Hepatocyte (in vitro differentiated cells): ENCODE results near the gene RGCC. TPM values are rescaled to one million over a fixed set of nuclear protein-coding genes. Genes with fewer than 3 reads are reported as not detected.

Experiments used
- DNase-seq: peaks from one replicate; pipeline ENCODE4 v3.0.0-alpha.2; 2016; ENCODE audit warnings: low spot score
- H2AFZ ChIP-seq: fragments of 200-600 bp; sonication (generic); 2 replicates; pipeline ENCODE4 v1.6.0; 2016; ENCODE audit warnings: antibody characterized with exemption, mild to moderate bottlenecking
- H3K27ac ChIP-seq: fragments of 200-600 bp; sonication (generic); 2 replicates; pipeline ENCODE4 v1.5.1; 2016; ENCODE audit warnings: mild to moderate bottlenecking
- H3K27me3 ChIP-seq: fragments of 200-600 bp; sonication (generic); 2 replicates; pipeline ENCODE4 v1.6.1; 2016
- H3K36me3 ChIP-seq: fragments of 200-600 bp; sonication (generic); replicated peaks from 2 replicates; pipeline ENCODE4 v1.5.1; 2016; ENCODE audit warnings: low read depth; ENCODE audit not compliant: insufficient read depth
- H3K4me1 ChIP-seq: fragments of 200-600 bp; sonication (generic); 2 replicates; pipeline ENCODE4 v1.5.1; 2016; ENCODE audit warnings: mild to moderate bottlenecking, moderate library complexity; ENCODE audit not compliant: insufficient read depth
- H3K4me2 ChIP-seq: fragments of 200-600 bp; sonication (generic); 2 replicates; pipeline ENCODE4 v1.6.0; 2016
- H3K4me3 ChIP-seq: fragments of 200-600 bp; sonication (generic); 2 replicates; pipeline ENCODE4 v1.5.1; 2016; ENCODE audit warnings: mild to moderate bottlenecking
- H3K79me2 ChIP-seq: fragments of 200-600 bp; sonication (generic); 2 replicates; pipeline ENCODE4 v1.6.0; 2017; ENCODE audit warnings: mild to moderate bottlenecking
- H3K9me2 ChIP-seq: fragments of 200-600 bp; sonication (generic); replicated peaks from 2 replicates; pipeline ENCODE4 v1.6.0; 2017; ENCODE audit warnings: mild to moderate bottlenecking; ENCODE audit not compliant: insufficient read depth
- H3K9me3 ChIP-seq: fragments of 200-600 bp; sonication (generic); 2 replicates; pipeline ENCODE4 v1.5.1; 2016; ENCODE audit warnings: low read depth, mild to moderate bottlenecking
- H4K20me1 ChIP-seq: fragments of 200-600 bp; sonication (generic); 2 replicates; pipeline ENCODE4 v1.6.0; 2016; ENCODE audit warnings: mild to moderate bottlenecking; ENCODE audit not compliant: insufficient read depth, poor library complexity, severe bottlenecking
- EZH2 ChIP-seq: fragments of 200-600 bp; sonication (generic); IDR thresholded peaks from 2 replicates; pipeline ENCODE4 v1.6.1; 2016; ENCODE audit warnings: antibody characterized with exemption, mild to moderate bottlenecking, borderline replicate concordance
- EZH2phosphoT487 ChIP-seq: fragments of 200-600 bp; sonication (generic); IDR thresholded peaks from one replicate; pipeline ENCODE4 v1.6.1; 2018; ENCODE audit warnings: antibody characterized with exemption, mild to moderate bottlenecking, low read depth, moderate library complexity; ENCODE audit not compliant: unreplicated experiment, severe bottlenecking
- WGBS: methylation state at CpG from one replicate; pipeline ENCODE4 v1.1.6; 2016; ENCODE audit warnings: low lambda C conversion rate; ENCODE audit errors: missing lambda C conversion rate; 5-methylcytosine and 5-hydroxymethylcytosine counted together
- polyA plus RNA-seq: library from polyadenylated mRNA; unstranded; fragments of >200 nt; fragmentation: Nextera tagmentation; extraction: Ambion mirVana; gene quantifications from 2 replicates; pipeline ENCODE4 v1.2.1, GENCODE V29; 2016
- total RNA-seq: library from RNA; depleted of rRNA; stranded (reverse); fragments of >200 nt; gene quantifications from 2 replicates; pipeline ENCODE4 v1.2.3, GENCODE V29; 2014
- TF ChIP-seq, protein P1 (sequence below): fragments of 200-600 bp; sonication (generic); IDR thresholded peaks from 2 replicates; pipeline ENCODE4 v1.5.1; 2016; ENCODE audit warnings: antibody characterized with exemption, mild to moderate bottlenecking; ENCODE audit not compliant: poor library complexity

The RGCC gene
- total and polyA plus RNA-seq, 2 experiments from 2014 or later, result 8.1 to 19.9 TPM

- Histone ChIP-seq H3K79me2 (no peaks in the 10 kb centered on the region), H2AFZ (no peak overlapping the region), H3K27ac (no peak overlapping the region), H3K27me3 (no peaks in the 10 kb centered on the region), H3K4me2 (no peak overlapping the region), H4K20me1 (no peaks in the 10 kb centered on the region), H3K4me3 (no peak overlapping the region), H3K36me3 (no peaks in the 10 kb centered on the region), H3K9me2 (no peaks in the 10 kb centered on the region), H3K9me3 (no peaks in the 10 kb centered on the region), H3K4me1 (no peaks in the 10 kb centered on the region)
- no peak for TF ChIP-seq EZH2
- TF ChIP-seq EZH2phosphoT487, result no peak
- TF ChIP-seq, protein P1, sequence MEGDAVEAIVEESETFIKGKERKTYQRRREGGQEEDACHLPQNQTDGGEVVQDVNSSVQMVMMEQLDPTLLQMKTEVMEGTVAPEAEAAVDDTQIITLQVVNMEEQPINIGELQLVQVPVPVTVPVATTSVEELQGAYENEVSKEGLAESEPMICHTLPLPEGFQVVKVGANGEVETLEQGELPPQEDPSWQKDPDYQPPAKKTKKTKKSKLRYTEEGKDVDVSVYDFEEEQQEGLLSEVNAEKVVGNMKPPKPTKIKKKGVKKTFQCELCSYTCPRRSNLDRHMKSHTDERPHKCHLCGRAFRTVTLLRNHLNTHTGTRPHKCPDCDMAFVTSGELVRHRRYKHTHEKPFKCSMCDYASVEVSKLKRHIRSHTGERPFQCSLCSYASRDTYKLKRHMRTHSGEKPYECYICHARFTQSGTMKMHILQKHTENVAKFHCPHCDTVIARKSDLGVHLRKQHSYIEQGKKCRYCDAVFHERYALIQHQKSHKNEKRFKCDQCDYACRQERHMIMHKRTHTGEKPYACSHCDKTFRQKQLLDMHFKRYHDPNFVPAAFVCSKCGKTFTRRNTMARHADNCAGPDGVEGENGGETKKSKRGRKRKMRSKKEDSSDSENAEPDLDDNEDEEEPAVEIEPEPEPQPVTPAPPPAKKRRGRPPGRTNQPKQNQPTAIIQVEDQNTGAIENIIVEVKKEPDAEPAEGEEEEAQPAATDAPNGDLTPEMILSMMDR, result no peak
- WGBS, result 31% methylated on average over 3 of the region's 3 CpGs
- no peak for DNase-seq
Observed at GRCh38 chr13:41416276-41416675, 41.1 kb upstream of the RGCC start.

DNA sequence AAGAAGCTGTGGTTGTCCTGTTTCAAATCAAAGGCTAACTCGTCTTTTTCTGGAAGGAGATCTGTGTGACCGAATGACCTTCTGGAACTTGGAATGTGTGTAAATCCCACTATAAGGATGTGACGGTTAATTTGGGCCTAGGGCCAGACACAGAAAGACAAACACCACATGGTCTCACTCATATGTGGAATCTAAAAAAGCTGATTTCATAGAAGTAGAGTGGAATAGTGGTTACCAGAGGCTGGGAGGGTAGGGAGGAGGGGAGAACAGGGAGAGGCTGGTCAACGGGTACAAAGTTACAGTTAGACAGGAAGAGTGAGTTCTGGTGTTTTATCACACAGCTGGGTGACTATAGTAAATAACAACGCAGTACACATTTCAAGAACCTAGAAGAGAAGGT lies 39.3 kb upstream of the RGCC start:
- Histone ChIP-seq H3K36me3 (no peaks in the 10 kb centered on the region), H3K79me2 (no peaks in the 10 kb centered on the region), H3K4me3 (no peak overlapping the region), H2AFZ (no peak overlapping the region), H3K4me1 (no peaks in the 10 kb centered on the region), H3K9me2 (no peaks in the 10 kb centered on the region), H3K27ac (no peak overlapping the region), H3K9me3 (no peaks in the 10 kb centered on the region), H4K20me1 (no peaks in the 10 kb centered on the region), H3K27me3 (no peaks in the 10 kb centered on the region), H3K4me2 (no peak overlapping the region)
- WGBS, result 34% methylated on average over 5 of the region's 5 CpGs
- no peak for DNase-seq
- TF ChIP-seq EZH2 (no peak), EZH2phosphoT487 (no peak)
- TF ChIP-seq, protein P1, result no peak

GRCh38 chr13:41418731-41419130 lies 38.6 kb upstream of the RGCC start:
- H3K4me3 ChIP-seq, result no peak overlapping the region

More at GRCh38 chr13:41418731-41419130, 38.6 kb upstream of the RGCC start:
- no peak for DNase-seq
- Histone ChIP-seq H3K9me3 (no peaks in the 10 kb centered on the region), H2AFZ (no peak overlapping the region), H3K9me2 (no peaks in the 10 kb centered on the region), H4K20me1 (no peaks in the 10 kb centered on the region), H3K79me2 (no peaks in the 10 kb centered on the region), H3K4me1 (no peaks in the 10 kb centered on the region), H3K27me3 (no peaks in the 10 kb centered on the region), H3K27ac (no peak overlapping the region), H3K36me3 (no peaks in the 10 kb centered on the region), H3K4me2 (no peak overlapping the region)
- WGBS, result 87% methylated on average over 2 of the region's 2 CpGs
- TF ChIP-seq EZH2 (no peak), EZH2phosphoT487 (no peak)
- TF ChIP-seq, protein P1, result no peak
